ENCODE data around the gene TRMT1.
"Not testable (repeated sequence)": the region's sequence is repeated elsewhere in the genome, so short reads cannot be mapped to it uniquely, and the experiment has no call there.

TRMT1 gene

GRCh38 chr19:13150187-13150930 lies 33.8 kb upstream of the TRMT1 start, which contains the start of the genes IER2 and STX10:
Gene IER2 (plus strand): TSS chr19:13150411. CDS start chr19:13153187, 2,776 bp downstream.
Gene STX10 (minus strand): TSS chr19:13150375. CDS start chr19:13150173, 202 bp downstream.
- peak; percentile 98 for DNase-seq

DNA sequence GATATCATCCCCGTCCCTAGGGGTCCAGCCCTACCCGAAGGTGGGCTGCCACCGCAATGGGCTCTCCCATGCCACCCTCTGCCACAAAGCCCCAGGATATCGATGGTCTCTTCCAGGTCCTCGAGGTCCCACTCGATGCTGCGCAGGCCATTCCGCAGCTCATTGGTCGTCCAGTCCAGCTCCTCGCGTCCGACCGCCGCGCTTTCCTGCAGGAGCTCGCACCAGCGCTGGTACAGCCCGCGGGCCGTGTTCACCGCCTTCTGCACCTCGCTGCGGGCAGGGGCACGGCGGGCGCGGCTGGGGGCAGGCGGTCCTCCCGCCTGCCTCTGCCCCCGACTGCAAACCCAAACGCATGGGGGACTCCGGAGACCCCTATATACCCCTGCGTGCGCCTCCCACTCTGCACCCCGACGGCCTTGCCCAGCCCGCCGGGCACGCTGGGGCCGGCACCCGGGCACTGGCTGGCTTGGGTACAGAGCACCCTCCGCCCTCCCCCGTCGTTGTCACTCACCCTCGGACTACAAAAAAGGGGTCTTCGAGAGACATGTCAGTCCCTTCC lies 33.2 kb upstream of the TRMT1 start:
- DNase-seq: peak; percentile 49

DNA sequence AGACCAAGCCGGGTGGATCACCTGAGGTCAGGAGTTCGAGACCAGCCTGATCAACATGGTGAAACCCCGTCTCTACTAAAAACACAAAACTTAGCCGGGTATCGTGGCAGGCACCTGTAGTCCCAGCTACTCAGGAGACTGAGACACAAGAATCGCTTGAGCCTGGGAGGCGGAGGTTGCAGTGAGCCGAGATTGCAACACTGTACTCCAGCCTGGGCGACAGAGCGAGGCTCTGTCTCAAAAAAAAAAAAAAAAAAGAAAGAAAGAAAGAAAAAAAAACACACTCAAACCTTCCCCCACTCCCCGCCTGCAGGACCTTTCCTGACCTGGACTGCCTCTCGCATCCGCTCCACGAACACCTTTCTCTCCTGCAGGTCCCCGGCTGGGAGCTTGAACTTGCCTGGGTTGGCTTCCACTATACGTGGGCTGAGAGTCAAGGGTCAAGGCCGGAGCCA lies 32.7 kb upstream of the TRMT1 start:
- DNase-seq: not testable (repeated sequence)

DNA sequence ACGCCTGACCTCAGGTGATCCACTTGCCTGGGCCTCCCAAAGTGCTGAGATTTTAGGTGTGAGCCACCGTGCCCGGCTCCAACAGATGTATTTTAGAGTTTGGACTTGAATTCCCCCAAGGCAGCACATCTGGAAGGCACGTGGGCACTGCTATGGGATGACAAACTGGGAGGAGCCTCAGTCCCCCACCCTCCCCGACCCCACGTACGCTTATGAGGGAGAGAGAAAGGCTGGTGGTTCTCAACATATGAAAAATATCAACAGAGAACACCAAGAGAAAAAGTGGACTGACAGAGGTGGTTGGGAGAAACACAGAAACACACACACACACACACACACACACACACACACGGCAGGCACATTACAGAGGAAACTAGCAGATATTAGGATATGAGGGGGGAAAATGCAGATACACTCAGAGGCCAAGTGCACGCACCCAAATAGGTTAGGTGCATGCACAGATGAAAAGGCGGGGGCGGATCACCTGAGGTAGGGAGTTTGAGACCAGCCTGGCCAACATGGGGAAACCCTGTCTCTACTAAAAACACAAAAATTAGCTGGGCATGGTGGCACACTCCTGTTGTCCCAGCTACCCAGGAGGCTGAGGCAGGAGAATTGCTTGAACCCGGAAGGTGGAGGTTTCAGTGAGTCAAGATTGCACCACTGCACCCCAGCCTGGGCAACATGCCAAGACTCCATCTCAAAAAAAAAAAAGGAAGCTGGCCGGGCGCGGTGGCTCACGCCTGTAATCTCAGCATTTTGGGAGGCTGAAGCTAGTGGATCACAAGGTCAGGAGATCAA lies 30.4 kb upstream of the TRMT1 start:
- peak; percentile 23 for DNase-seq

DNA sequence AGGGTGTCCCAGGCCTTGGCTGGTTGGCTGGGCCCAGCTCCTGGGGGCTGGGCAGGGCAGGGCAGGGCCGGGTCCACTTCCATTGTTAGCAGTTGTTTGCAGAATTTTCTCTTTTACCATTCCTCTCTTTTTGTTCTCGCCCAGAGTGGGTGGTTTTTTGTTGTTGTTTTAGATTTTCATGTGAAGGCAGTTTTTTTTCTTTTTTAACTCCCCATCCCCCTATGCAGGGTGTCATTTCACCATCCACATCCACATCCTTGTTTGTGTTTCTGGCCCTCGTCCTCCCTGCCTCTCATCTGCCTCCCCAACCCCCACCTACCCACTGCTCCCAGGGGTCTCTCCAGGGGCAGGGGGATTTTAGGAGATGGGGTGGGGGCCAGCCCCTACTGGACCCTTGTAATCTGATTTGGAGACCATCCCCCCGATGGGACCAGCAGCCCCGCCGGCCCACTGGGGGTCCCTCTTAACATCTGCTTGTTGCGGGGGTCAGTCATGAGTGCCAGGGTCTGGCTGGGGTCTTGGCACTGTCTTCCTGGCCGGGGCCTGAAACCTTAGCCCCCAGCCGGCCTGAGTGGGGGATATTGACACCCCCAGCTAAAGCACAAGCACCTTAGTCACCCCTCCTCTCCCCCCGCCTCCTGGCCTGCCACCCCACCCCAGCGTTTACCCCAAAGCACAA lies 23.2 kb upstream of the TRMT1 start:
- no peak for DNase-seq

GRCh38 chr19:13138916-13139198 lies 22.3 kb upstream of the TRMT1 start:
- no peak for DNase-seq

GRCh38 chr19:13138171-13138915 lies 21.8 kb upstream of the TRMT1 start:
- DNase-seq: no peak

DNA sequence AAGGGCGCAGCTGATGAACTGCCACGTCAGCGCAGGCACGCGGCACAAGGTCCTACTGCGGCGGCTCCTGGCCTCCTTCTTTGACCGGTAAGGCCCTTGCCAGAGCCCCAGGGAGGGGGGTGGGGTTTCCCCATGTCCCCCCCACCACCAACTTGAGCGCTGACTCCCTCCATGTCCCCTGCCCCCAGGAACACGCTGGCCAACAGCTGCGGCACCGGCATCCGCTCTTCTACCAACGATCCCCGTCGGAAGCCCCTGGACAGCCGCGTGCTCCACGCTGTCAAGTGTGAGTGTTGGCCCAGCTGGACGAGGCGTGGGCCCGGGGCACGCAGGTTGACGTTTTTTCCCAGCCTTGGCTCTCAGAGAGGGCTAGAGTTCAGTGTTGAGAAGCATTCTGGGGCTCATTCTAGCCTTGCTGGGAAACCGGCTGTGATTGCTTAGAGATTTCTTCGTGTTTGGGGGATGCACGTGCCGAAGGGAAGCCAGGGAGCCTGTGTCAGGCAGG lies 20.8 kb upstream of the TRMT1 start:
- DNase-seq: no peak

GRCh38 chr19:13135068-13136062 lies 18.8 kb upstream of the TRMT1 start:
- no peak for DNase-seq

DNA sequence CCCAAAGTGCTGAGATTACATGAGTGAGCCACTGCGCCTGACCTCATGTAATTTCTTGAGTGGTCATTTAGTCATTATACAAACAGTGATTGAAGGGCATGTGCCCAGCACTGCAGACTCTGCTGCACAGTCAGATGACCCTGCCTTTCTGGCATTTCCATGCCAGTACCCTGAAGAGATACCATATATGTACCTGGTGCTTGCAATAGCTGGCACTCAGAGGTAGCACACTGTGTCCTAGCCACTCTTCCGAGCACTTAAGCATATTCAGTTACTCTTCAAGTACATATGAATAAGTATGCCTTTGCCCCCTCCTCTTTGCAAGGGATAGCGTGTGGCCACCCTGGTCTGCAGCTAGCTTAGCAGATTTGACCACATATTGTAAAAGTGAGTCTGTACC lies 18.1 kb upstream of the TRMT1 start:
- no peak for DNase-seq

DNA sequence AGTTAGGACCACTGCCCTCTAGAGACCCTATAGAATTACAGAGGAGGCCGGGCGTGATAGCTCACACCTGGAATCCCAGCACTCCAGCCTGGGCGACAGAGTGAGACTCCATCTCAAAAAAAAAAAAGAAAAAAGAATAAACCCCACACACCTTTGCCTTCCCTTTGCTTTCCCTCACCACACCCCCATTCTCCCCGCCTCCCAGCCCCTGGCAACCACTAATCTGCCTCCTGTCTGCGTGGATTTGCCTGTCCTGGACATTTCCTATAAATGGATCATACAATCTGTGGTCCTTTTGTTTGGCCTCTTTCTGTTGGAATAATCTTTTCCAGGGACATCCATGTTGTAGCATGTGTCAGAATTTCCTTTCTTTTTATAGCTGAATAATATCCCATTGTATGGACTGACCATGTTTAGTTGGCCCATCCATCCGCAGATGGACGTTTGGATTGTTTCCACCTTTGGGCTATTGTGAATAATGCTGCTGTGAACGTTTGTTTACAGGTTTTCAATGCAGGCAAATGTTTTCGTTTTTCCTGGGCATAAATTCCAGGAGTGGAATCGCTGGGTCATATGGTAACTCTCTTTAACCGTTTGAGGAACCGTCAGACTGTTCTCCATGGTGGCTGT lies 16.8 kb upstream of the TRMT1 start:
- DNase-seq: no peak

DNA sequence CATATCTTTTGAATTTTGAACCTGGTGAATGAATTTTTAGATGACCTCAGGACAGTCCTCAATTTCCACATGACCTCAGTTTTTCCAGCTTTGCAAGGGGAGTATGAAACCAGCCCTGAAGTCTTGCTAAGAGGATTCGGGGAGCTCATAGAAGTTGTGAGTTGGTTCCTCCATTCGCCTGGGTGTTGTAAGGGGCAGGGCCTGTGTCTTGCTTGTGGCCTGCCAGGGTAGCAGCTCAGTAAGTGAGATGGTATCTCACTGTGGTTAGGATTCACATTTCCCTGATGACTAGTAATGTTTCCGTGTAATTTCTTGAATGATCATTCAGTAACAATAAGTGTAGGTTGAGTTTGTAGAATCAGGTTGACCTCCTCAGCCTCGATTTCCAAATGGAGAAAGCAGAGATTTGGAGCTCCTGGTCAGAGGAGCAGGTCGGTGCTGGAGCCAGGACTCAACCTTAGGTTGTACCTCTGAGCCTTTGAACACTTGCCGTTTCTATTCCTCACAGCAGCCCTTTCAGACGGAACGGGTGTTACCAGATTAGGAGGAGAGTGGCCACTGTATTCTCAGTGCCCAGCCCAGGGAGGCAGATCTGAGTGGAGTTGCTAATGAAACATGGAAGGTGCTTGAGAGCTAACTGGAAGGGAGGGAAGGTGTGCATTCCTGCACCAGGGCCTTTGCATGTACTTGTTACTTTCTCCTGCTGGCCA lies 16.1 kb upstream of the TRMT1 start:
- DNase-seq: peak; percentile 69

- DNase-seq: no peak
Observed at GRCh38 chr19:13130886-13131490, 14.4 kb upstream of the TRMT1 start.

GRCh38 chr19:13129384-13129783 lies 12.8 kb upstream of the TRMT1 start:
- no peak for DNase-seq

- no peak for DNase-seq
Observed at GRCh38 chr19:13128583-13128982, 12.0 kb upstream of the TRMT1 start.

GRCh38 chr19:13127811-13128575 lies 11.5 kb upstream of the TRMT1 start:
- no peak for DNase-seq

- no peak for DNase-seq
Observed at GRCh38 chr19:13127051-13127450, 10.5 kb upstream of the TRMT1 start.

Data from HCEC 1CT (cell line).